Inflammatory macrophage (primary cell): ENCODE measurements around the gene DOCK2.
A peak's percentile ranks its signal among the peaks of the same experiment; 100 is the strongest.

Experiments
- DNase-seq, 2 donors: peaks; one replicate each; pipeline ENCODE4 v3.0.0-alpha.2; 2020 to 2022

DOCK2 gene

GRCh38 chr5:169832304-169832703, 195.2 kb downstream of the DOCK2 start:
- DNase-seq: peak in 1 of 2 donors; percentile 21

GRCh38 chr5:169832845-169833244, 195.8 kb downstream of the DOCK2 start:
- DNase-seq: peak in 1 of 2 donors; percentile 16

- peak in 1 of 2 donors; percentile 46 for DNase-seq
Measured at GRCh38 chr5:169833681-169834292, 196.7 kb downstream of the DOCK2 start.

GRCh38 chr5:169834540-169834939, 197.5 kb downstream of the DOCK2 start:
- DNase-seq: peak; percentile 47 to 53

- DNase-seq: no peak
Measured at GRCh38 chr5:169836835-169837536, 199.9 kb downstream of the DOCK2 start.

GRCh38 chr5:169837686-169838085, 200.6 kb downstream of the DOCK2 start:
- DNase-seq: no peak

- DNase-seq: no peak
Measured at GRCh38 chr5:169838688-169839087, 201.6 kb downstream of the DOCK2 start.

- no peak for DNase-seq
Measured at GRCh38 chr5:169840405-169840804, 203.3 kb downstream of the DOCK2 start.

GRCh38 chr5:169842699-169843098, 205.6 kb downstream of the DOCK2 start:
- DNase-seq: no peak

GRCh38 chr5:169847519-169847918, 210.4 kb downstream of the DOCK2 start:
- DNase-seq: no peak

- DNase-seq: no peak
Measured at GRCh38 chr5:169848271-169848670, 211.2 kb downstream of the DOCK2 start.

- no peak for DNase-seq
Measured at GRCh38 chr5:169848792-169849191, 211.7 kb downstream of the DOCK2 start.

- peak in 1 of 2 donors; percentile 7 for DNase-seq
Measured at GRCh38 chr5:169850409-169850808, 213.3 kb downstream of the DOCK2 start.

- no peak for DNase-seq
Measured at GRCh38 chr5:169851321-169851850, 214.3 kb downstream of the DOCK2 start.

GRCh38 chr5:169856571-169856970, 219.5 kb downstream of the DOCK2 start:
- DNase-seq: no peak

- no peak for DNase-seq
Measured at GRCh38 chr5:169860585-169860984, 223.5 kb downstream of the DOCK2 start.

- DNase-seq: no peak
Measured at GRCh38 chr5:169861433-169861832, 224.4 kb downstream of the DOCK2 start.

GRCh38 chr5:169861934-169862333, 224.9 kb downstream of the DOCK2 start:
- no peak for DNase-seq

- DNase-seq: no peak
Measured at GRCh38 chr5:169862391-169862811, 225.3 kb downstream of the DOCK2 start.

GRCh38 chr5:169864483-169864882, 227.4 kb downstream of the DOCK2 start:
- DNase-seq: no peak

- DNase-seq: no peak
Measured at GRCh38 chr5:169867347-169867746, 230.3 kb downstream of the DOCK2 start.

GRCh38 chr5:169869066-169869465, 232.0 kb downstream of the DOCK2 start:
- DNase-seq: no peak

GRCh38 chr5:169870211-169870610, 233.1 kb downstream of the DOCK2 start:
- no peak for DNase-seq

- no peak for DNase-seq
Measured at GRCh38 chr5:169871826-169872490, 234.9 kb downstream of the DOCK2 start.
